ENCODE results near the gene UGT2B7.
"Not testable (repeated sequence)": the region's sequence is repeated elsewhere in the genome, so short reads cannot be mapped to it uniquely, and the experiment has no call there.

The UGT2B7 gene

DNA sequence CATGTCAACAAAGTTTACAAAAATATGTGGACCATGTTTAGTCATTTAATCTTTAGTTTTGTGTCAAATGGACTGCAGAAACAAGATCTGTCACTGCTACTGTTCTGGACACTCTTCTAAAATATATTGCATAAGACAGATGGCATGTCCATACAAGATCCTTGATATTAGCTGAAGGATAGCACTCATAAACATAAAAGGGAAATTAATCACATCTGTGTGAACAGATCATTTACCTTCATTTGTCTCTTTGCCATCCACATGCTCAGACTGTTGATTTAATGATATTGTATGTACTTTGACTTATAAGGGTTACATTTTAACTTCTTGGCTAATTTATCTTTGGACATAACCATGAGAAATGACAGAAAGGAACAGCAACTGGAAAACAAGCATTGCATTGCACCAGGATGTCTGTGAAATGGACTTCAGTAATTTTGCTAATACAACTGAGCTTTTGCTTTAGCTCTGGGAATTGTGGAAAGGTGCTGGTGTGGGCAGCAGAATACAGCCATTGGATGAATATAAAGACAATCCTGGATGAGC, at the start of gene UGT2B7:
UGT2B7 (plus strand) TSS at position 364 of the 546 bp plus-strand sequence; CDS start at position 411, 47 bp downstream.
- DNase-seq (ENCODE audit: low read depth), result no peak

- no peak for DNase-seq (ENCODE audit: low read depth)
Measured at GRCh38 chr4:69049860-69050259, 46.4 kb upstream of the UGT2B7 start.

- DNase-seq (ENCODE audit: low read depth), result not testable (repeated sequence)
Measured at GRCh38 chr4:69050853-69051575, 45.3 kb upstream of the UGT2B7 start.

- DNase-seq (ENCODE audit: low read depth), result no peak
Measured at GRCh38 chr4:69051576-69051943, 44.7 kb upstream of the UGT2B7 start.

GRCh38 chr4:69053309-69053885, 42.9 kb upstream of the UGT2B7 start:
- not testable (repeated sequence) for DNase-seq (ENCODE audit: low read depth)

DNA sequence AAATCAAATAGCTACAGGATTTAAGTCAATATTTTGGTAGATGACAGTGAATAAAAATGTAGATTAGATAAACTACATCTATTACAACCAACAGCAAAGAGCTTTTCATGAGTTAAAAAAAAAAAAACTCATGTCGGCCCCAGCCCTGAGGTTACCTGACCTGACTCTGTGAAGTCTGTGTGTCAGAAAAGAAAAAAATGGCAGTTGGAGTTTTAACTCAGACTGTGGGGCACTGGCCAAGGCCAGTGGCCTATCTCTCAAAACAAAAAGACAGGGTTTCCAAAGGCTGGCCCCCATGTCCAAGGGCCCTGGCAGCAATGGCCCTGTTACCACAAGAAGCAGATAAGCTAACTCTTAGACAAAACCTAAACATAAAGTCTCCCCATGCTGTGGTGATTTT, 42.2 kb upstream of the UGT2B7 start:
- DNase-seq (ENCODE audit: low read depth), result not testable (repeated sequence)

DNA sequence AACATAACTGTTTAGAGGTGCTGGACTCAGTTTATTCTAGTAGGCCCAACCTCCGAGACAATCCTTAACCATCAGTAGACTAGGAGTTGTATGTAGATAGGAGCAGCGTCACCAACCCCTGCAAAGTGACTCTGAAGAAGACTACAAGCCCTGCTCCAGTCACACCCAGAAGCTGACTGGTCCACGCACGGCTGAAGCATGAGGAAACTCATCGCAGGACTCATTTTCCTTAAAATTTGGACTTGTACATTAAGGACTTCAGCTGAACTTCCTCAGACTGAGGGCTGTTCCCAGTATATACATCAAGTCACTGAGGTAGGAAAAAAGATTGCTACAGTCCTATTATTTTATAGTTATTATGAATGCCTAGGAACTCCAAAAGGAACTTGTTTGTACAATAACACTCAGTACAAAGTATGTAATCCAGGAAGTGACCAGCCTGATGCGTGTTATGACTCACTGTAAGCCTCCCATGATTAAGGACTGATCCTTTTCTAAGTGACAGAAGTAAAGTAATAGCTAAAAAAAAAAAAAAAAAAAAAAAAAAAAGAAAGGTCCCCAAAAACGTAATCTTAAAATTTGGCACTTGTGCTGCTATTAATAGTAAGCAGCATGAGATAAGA, 41.6 kb upstream of the UGT2B7 start:
- no peak for DNase-seq (ENCODE audit: low read depth)

DNA sequence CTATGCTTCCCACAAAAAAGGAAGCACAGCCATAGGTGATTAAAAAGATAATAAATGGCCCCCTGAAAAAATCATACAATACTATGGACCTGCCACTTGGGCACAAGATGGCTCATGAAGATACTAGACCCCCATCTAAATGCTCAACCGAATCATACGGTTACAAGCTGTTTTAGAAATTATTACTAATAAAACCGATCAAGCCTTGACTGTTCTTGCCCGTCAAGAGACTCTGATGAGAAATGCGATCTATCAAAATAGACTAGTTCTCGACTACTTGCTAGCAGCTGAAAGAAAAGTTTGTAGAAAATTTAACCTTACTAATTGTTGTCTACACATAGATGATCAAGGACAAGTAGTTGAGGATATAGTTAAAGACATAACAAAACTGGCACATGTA, 40.1 kb upstream of the UGT2B7 start:
- no peak for DNase-seq (ENCODE audit: low read depth)

GRCh38 chr4:69056921-69057550, 39.2 kb upstream of the UGT2B7 start:
- no peak for DNase-seq (ENCODE audit: low read depth)

- DNase-seq (ENCODE audit: low read depth), result no peak
Measured at GRCh38 chr4:69057620-69058409, 38.5 kb upstream of the UGT2B7 start.

- DNase-seq (ENCODE audit: low read depth), result no peak
Measured at GRCh38 chr4:69058410-69059059, 37.7 kb upstream of the UGT2B7 start.

- DNase-seq (ENCODE audit: low read depth), result no peak
Measured at GRCh38 chr4:69060651-69061308, 35.5 kb upstream of the UGT2B7 start.

GRCh38 chr4:69064391-69064790, 31.9 kb upstream of the UGT2B7 start:
- DNase-seq (ENCODE audit: low read depth), result no peak

DNA sequence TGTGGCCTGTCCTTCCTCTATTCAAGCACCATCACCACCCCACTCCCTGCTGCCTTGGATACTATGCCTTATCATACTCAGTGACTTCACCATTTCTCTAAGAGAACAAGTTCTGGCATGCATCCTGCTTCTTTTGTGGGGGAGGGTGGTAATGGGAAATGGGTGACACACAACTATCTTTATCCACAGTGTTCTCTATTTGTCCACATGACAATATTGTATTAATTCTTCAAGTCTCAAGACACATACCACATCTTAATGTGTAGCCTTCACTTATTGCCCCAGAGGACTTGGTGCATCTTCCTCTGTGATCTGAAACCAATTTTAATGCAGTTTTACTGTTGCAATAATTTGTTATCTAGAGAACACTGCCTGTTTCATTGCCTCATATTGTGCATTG, 29.3 kb upstream of the UGT2B7 start:
- no peak for DNase-seq (ENCODE audit: low read depth)

DNA sequence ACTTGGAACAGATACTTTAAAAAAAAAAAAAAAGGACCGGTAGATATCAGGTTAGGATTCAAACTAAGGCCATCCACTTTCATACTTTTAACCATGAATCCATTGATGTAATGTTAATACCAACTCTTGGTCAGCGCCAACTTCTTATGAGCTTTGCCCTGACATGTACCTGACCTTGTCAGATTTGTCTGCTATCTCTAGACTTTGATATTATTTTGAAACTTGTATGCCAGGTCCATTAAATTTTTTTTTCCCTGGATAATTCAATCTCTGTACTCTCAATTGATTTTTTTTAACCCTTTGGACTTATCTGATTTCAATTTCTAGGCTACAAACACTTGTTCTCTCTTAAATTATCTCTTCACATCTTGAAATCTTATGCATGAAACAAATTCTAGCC, 27.2 kb upstream of the UGT2B7 start:
- no peak for DNase-seq (ENCODE audit: low read depth)

DNA sequence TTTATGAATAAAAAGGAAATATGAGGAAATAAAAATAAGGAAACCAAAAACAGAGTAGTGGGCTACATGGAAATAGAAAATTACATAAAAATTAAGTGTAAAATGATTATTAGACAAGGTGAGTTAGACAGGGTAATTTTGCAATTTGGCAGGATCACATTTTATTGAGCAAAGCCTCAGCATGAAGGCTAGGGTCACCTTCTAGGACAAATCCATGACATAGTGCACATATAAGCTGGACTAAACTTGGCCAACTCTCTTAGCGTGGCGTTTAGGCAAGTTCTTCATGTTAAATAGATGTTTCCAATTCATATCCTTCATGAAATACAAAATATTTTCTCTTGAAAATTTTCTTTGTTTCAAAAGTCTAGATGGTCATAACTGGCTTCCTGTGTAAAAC, 25.7 kb upstream of the UGT2B7 start:
- no peak for DNase-seq (ENCODE audit: low read depth)

DNA sequence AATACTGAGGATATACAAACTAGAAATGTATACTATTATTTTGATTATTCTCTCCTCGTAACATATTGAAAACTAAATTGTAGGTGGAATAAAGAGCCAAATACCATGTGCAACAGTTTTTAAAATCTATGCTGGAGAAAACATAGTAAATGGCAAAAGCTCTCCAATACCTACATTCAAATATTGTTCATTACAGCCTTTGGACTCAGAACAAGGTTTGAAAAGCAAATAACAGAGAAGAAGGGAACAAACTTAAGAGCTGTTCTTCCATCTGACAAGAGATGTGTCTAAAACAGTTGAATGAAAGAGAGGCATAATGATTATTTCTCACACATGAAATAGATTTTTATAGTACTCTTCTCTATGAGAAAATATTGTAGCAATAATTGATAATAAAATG, 25.0 kb upstream of the UGT2B7 start:
- no peak for DNase-seq (ENCODE audit: low read depth)

- no peak for DNase-seq (ENCODE audit: low read depth)
Measured at GRCh38 chr4:69073375-69073774, 22.9 kb upstream of the UGT2B7 start.

- DNase-seq (ENCODE audit: low read depth), result no peak
Measured at GRCh38 chr4:69075061-69075792, 21.0 kb upstream of the UGT2B7 start.

DNA sequence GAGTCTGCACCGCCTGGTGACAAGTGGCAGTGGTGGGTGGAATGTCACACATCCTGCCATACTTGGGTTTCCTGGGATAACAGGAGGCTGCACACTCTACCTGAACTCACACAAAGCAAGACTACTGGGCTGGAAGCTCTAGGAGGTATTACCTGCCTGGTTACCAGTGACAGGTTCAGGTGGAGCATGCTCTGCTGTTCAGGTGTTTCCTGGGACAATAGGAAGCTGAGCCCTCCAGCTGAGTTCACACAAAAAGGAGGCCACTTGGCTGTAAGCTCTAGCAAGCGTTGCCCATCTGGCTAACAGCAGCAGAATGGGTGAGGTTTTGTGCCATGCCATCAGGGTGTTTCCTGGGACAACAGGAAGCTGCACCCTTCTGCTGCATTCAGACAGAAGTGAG, 17.4 kb upstream of the UGT2B7 start:
- no peak for DNase-seq (ENCODE audit: low read depth)

Data from GM04504 (cell line).